HT1080 (cell line): ENCODE measurements around the gene DBN1. TPM values are rescaled to one million over a fixed set of nuclear protein-coding genes. Genes with fewer than 3 reads are reported as not detected.

Experiments used
- DNase-seq: peaks from one replicate; pipeline ENCODE4 v3.0.0-alpha.2; 2015; ENCODE audit warnings: low read depth
- total RNA-seq: library from RNA; depleted of rRNA; stranded (reverse); fragments of >200 nt; shearing (Covaris generic); gene quantifications from 2 replicates; pipeline ENCODE4 v1.2.3, GENCODE V29; 2014

Gene DBN1
- total RNA-seq, 1 experiment from 2014 or later: 118 TPM

- no peak for DNase-seq
These were observed 15.4 kb downstream of the DBN1 start for GRCh38 chr5:177457852-177458681.

GRCh38 chr5:177456976-177457851 lies 16.2 kb downstream of the DBN1 start:
- DNase-seq: peak; percentile 93

- DNase-seq: no peak
These were observed 16.9 kb downstream of the DBN1 start for GRCh38 chr5:177456591-177456964.

DNA sequence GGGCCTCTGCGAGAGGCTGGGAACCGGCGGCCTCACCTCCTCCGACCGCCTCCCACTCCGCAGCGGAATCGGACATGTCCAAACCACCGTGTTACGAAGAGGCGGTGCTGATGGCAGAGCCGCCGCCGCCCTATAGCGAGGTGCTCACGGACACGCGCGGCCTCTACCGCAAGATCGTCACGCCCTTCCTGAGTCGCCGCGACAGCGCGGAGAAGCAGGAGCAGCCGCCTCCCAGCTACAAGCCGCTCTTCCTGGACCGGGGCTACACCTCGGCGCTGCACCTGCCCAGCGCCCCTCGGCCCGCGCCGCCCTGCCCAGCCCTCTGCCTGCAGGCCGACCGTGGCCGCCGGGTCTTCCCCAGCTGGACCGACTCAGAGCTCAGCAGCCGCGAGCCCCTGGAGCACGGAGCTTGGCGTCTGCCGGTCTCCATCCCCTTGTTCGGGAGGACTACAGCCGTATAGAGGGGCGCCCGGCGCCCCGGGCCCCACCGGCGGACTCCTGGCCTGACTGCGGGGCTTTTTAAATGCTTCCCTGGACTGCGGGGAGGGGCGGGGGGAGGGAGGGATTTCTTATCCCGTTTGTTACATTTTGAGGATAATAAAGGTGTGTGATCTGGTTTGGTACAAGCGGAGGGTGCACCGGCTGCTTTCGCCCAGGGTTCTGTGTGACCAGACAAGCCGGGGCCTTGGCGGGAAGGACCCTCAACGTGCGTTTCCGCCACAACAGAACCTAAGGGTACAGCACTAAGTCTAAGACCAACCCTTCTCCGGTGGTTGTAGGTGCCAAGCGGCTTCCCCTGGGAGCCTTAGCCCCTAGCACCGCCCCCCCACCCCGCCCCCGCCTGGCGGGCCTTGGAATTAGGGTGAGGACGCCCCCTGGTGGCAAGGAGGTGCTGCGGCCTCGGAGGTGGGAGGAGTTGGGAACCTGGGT lies 17.5 kb downstream of the DBN1 start:
- DNase-seq: peak; percentile 55

DNA sequence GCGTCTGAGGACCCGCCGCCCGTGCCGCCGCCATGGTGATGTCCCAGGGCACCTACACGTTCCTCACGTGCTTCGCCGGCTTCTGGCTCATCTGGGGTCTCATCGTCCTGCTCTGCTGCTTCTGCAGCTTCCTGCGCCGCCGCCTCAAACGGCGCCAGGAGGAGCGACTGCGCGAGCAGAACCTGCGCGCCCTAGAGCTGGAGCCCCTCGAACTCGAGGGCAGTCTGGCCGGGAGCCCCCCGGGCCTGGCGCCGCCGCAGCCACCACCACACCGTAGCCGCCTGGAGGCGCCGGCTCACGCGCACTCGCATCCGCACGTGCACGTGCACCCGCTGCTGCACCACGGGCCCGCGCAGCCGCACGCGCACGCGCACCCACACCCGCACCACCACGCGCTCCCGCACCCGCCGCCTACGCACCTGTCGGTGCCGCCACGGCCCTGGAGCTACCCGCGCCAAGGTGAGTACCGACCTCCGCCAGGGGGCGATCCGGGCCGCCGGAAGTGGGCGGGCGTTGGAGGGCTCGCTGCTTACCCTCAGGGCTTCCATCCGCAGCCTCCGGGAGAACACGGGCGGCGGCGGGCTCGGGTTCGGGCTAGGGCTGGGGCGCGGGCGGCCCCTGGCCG lies 18.3 kb downstream of the DBN1 start:
- no peak for DNase-seq

GRCh38 chr5:177454397-177455035 lies 18.9 kb downstream of the DBN1 start:
- peak; percentile 80 for DNase-seq

DNA sequence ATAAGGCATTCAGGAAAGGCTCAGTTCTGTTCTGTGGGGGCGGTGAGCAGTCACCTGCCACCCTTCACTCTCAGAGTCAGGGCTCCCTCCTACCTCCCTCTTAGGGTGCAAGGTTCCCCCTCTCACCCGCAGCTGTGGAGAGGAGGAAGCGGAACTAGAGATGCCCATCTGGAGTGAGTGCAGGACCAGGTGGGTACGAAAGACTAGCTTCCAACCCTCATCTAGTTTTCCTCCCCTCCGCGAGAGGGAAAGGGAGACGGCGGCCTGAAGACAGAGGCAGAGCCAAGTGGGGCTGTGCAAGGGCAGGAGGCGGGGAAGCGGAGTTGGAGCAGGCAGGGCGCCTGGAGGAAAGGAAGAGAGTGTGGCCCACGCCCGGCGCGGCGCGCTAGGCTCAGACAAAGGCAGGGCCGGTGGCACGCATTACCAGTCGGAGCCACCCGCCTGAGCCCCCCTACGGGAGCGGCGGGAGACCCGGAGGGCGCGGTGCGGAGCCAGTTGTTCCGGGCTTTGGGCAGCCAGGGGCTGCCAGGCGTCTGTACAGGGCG lies 19.5 kb downstream of the DBN1 start:
- DNase-seq: no peak

DNA sequence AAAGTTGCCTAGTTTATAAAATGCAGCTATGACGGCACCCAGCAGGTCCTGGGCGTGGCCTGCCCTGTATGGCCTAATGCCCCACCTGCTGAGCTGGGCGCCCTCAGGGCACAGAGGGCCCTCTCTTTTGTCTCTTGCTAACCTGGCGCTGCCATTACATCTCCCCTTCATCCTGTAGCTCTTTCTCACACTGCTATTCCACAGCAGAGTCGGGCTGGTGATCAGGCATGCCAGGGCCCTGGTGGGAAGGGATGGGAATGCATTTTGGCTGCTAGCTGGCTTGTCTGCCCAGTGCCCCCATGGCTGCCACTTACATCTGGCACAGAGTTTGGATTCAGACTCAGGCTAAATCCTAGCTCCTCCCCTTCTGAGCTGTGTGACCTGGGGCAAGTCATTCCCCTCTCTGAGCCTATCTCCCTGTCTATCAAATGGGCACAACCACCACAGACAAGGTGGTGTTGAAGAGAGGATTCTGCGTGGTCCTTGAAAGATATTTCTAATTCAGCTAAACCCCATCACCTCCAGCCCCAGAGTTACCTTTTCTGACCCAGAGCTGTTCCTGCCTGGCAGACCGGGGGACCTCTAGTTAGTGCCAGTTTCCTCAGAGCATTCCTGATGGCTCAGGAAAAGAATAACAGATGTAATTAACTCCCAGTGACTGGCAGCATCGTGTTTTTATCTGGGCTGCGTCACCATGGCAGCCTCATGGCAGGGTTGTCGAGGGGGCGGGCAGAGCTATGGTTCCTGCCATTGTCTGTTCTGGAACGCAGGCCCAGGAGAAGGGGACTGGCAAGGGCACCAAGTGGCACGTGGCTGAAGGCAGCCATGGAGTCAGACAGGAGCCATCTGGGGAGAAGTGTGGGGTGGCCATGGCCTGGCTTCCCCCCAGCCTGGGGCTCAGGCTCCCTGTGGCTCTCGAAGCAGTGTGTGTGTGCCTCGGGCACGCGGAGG lies 20.5 kb downstream of the DBN1 start:
- no peak for DNase-seq

GRCh38 chr5:177450667-177451424 lies 22.6 kb downstream of the DBN1 start:
- DNase-seq: no peak

GRCh38 chr5:177449140-177450061 lies 24.0 kb downstream of the DBN1 start:
- DNase-seq: no peak

GRCh38 chr5:177448244-177448950 lies 25.0 kb downstream of the DBN1 start:
- no peak for DNase-seq

DNA sequence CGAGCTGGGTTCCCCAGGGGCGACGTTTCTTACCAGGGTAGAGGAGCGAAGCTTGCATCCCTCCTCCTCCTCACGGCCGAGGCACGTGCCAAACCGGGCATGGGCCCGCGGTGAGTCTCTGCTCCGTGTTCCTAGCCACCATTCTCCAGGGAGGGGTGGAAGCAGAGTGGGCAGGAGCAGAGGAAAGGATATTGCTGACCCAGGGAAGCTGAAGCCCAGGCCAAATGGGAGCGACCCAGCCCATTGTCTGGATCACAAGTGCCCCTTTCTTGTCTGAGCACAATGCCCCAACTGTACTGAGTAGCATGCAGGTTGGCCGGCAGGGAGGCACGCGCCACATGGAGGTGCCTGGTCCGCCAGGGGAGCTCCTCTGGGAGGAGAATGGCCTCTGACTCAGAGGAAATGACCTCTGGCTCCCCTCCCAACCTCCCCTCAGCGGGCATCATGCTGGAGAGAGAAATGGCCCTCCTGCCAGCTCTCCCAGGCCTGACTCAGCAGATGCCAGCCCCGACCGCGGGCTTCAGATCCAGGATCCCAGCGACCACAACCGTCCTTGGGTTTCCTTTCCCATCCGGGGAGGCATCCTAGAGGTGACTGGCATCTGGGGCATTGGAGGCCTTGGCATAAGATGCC lies 25.7 kb downstream of the DBN1 start:
- peak; percentile 99 for DNase-seq

GRCh38 chr5:177447066-177447610 lies 26.3 kb downstream of the DBN1 start:
- peak; percentile 61 for DNase-seq

- DNase-seq: peak; percentile 56
These were observed 27.0 kb downstream of the DBN1 start, which contains the start of gene PRR7 for GRCh38 chr5:177446200-177447065. Gene PRR7 (plus strand): TSS chr5:177446814. CDS start chr5:177455068, 8,254 bp downstream.

DNA sequence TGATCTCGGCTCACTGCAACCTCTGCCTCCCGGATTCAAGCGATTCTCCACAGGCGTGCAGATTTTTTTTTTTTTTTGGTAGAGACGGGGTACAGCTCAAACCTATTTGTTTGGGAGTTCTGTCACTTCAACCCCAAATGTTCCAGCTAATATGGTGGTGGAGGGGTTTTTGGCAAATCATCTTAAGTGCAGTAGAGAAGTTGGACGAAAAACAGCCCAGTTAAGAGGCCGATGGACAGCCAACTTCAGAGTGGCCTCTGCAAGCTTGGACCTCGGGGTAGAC lies 27.6 kb downstream of the DBN1 start:
- no peak for DNase-seq
